Keratinocyte (primary cell): ENCODE results near the gene ARHGAP9.

Experiments
- CTCF ChIP-seq, 3 experiments: IDR thresholded peaks in 1 of 3; conservative IDR thresholded peaks in 1 of 3; optimal IDR thresholded peaks in 1 of 3; 2 replicates in 2 of 3; 3 replicates in 1 of 3; pipeline versions ENCODE3 to v1.5.1; 2011; ENCODE audit warnings: low read length in 3 of 3, mild to moderate bottlenecking in 3 of 3, moderate library complexity in 2 of 3, control low read depth in 1 of 3, inconsistent platforms in 1 of 3; ENCODE audit not compliant: insufficient read depth in 2 of 3; ENCODE audit errors: extremely low read depth in 1 of 3
- EZH2 ChIP-seq: IDR thresholded peaks from one replicate; pipeline ENCODE4 v1.6.1; 2012; ENCODE audit warnings: inconsistent platforms, mild to moderate bottlenecking, low read length, moderate library complexity

- no peak for TF ChIP-seq EZH2
- no peak for TF ChIP-seq CTCF (optimal IDR thresholded peaks at IDR 0.05 in 1 of 3, IDR thresholded peaks at IDR 0.05 in 1 of 3, conservative IDR thresholded peaks at IDR 0.05 in 1 of 3; ENCODE audit: extremely low read depth in 1 of 3, insufficient read depth in 2 of 3, low read length in 3 of 3)
Observed at GRCh38 chr12:57485695-57486094, 6.0 kb upstream of the ARHGAP9 start.
